Activated CD4-positive, alpha-beta T cell treated with anti-CD3 and anti-CD28 coated beads, Interleukin-2, amount 50 U/mL, for 24 hours (primary cell): Measurements from ENCODE around the gene MRPS34.

Experiments used
- DNase-seq, 2 donors: peaks; one replicate each; pipeline ENCODE4 v3.0.0-alpha.2; 2020; ENCODE audit warnings: low read depth in 1 of 2, low spot score in 1 of 2

Gene MRPS34

DNA sequence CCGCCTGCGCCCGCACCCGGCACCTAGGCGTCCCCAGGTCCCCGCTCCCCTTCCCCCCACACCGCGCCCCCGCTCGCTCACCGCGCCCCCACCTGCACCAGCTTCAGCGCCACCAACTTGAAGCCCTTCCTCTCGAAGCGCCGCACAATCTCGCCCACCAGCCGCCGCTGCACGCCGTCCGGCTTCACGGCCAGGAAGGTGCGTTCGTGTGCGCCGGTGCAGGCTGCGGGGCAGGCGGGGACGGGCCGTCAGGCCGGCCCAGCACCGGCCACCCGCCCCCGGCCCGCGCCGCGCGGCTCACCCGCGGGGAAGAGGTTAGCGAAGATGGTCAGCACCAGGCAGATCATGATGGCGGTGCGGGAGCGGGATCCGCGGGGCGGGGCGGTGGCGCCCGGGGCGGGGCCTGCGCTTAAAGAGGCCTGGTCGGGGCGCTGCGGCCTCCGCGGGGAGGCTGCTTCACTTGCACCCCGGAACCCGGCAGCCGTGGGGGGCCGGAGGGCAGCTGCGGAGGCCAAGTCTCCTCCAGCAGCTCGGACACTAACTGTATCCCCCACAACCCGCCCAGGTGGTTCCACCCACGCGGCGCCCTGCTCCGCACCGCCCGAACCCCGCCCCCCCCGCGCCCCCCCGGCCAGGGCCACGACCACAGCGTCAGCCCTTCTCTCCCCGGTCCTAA is 1.6 kb downstream of the MRPS34 start, which contains the start of gene NME3:
Gene NME3, minus strand, starts transcription at position 356 of the 676 bp plus-strand sequence. Its CDS starts 9 bp downstream, at position 347.
- peak; percentile 62 to 70 for DNase-seq

- DNase-seq = no peak
Observed at GRCh38 chr16:1770328-1771187, 2.4 kb downstream of the MRPS34 start.

GRCh38 chr16:1769402-1770300 is 3.3 kb downstream of the MRPS34 start:
- no peak for DNase-seq

- no peak for DNase-seq
Observed at GRCh38 chr16:1768767-1769401, 4.0 kb downstream of the MRPS34 start.

DNA sequence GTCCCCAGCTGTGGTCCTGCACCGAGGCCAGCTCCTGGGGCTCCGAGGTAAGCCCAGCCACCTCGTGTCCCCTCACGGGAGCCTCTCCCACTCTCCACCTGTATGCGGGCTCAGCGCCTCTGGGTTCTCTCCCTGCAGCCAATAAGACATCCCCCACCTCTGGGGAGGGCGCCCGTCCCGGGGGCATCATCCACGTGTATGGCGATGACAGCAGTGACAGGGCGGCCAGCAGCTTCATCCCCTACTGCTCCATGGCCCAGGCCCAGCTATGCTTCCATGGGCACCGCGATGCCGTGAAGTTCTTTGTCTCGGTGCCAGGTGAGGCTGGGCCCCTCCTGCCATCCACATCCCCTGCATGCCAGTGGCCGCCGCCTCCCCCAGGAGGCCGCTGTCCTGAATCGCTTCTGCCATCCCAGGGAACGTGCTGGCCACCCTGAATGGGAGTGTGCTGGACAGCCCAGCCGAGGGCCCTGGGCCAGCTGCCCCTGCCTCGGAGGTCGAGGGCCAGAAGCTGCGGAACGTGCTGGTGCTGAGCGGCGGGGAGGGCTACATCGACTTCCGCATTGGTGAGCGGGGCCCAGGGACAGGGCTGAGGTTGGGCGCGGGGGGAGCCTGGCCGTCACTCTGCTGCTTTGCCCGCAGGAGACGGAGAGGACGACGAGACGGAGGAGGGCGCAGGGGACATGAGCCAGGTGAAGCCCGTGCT is 4.7 kb downstream of the MRPS34 start:
- DNase-seq = no peak

- DNase-seq = no peak
Observed at GRCh38 chr16:1767116-1767994, 5.6 kb downstream of the MRPS34 start.

GRCh38 chr16:1766701-1767100 is 6.2 kb downstream of the MRPS34 start:
- DNase-seq = no peak

DNA sequence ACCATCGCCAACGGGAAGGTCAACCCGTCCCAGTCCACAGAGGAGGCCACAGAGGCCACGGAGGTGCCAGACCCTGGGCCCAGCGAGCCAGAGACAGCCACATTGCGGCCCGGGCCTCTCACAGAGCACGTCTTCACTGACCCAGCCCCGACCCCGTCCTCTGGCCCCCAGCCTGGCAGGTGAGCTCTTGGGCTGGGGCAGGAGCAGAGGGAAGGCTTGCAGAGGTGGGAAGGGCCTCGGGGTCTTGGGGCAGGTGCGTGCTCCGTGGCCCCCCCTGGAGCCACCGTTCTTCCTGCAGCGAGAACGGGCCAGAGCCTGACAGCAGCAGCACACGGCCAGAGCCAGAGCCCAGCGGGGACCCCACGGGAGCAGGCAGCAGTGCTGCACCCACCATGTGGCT is 6.7 kb downstream of the MRPS34 start:
- DNase-seq = no peak

DNA sequence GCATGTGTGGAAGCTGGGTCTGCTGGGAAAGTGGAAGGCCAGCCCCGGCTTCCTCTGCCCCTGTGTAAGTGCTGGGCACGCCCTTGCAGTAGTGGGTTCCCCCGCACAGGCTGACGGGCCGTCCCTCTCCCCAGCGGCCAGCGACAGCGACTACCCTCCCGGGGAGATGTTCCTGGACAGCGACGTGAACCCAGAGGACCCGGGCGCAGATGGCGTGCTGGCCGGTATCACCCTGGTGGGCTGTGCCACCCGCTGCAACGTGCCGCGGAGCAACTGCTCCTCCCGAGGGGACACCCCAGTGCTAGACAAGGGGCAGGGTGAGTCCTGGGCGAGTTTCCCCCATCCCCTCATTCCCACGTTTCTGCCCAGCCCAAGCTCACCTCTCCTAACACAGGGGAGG is 7.1 kb downstream of the MRPS34 start:
- no peak for DNase-seq

DNA sequence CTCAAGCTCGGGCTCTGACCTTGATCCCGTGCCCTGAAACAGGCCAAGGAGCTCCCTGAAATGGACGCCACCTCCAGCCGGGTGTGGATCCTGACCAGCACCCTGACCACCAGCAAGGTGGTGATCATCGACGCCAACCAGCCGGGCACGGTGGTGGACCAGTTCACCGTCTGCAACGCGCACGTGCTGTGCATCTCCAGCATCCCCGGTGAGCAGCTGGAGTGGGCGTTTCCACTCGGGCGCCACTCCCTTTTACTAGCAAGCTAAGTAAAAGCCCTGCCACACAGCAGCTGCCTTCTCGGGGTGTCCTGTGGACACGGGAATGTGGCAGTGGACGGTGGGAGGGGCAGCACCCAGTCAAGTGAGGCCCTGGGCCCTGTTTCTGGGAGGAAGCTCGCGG is 8.0 kb downstream of the MRPS34 start:
- DNase-seq = no peak

- DNase-seq = no peak
Observed at GRCh38 chr16:1763521-1764511, 9.1 kb downstream of the MRPS34 start.

- no peak for DNase-seq
Observed at GRCh38 chr16:1762879-1763520, 9.9 kb downstream of the MRPS34 start.

DNA sequence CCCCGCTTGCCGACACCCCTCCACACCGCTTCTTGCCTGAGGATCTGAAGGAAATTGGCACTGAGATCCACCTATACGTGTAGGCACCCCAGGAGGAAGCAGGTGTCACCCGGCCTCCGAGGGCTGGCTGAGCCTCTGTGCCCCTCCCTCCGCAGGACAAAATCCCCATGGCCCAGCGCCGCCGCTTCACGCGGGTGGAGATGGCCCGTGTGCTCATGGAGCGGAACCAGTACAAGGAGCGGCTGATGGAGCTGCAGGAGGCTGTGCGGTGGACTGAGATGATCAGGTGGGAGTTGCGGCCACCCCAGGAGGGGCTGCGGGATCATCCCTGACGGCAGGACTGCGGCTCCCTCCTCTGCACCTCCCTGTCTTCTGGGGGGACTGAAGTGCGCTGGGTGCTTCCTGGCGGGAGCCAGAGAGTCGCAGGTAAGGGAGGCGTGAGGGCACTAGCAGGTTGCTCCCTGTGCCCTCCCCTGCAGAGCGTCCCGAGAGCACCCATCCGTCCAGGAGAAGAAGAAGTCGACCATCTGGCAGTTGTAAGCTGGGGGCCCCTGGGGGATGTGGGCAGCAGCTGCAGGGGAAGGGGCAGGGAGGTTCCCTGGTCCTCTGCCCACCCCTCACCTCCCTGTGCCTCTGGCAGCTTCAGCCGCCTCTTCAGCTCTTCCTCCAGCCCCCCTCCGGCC is 10.6 kb downstream of the MRPS34 start:
- DNase-seq = no peak

GRCh38 chr16:1761751-1762150 is 11.2 kb downstream of the MRPS34 start:
- DNase-seq = no peak

GRCh38 chr16:1760911-1761310 is 12.0 kb downstream of the MRPS34 start:
- no peak for DNase-seq

- DNase-seq = no peak
Observed at GRCh38 chr16:1759511-1759910, 13.4 kb downstream of the MRPS34 start.

DNA sequence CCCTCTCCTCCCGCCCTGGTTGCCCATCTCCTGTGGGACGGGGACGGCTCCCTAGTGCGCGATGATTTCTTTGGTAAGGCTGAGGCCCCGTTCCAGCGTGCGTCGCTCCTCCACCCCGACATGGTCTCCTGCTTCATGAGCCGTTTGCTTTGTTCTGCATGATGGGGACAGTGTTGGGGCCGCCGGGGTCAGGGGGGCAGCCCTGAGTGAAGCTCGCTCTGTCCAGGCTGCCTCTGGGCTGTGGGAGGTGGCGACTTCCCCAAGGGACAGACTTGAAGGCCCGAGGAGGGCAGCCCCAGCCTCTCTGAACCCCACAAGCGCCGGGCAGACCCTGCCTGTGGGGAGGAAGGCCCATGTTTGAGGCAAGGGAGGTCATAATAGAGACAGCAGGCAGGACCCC is 14.0 kb downstream of the MRPS34 start:
- DNase-seq = no peak
